Astrocyte of the hippocampus (primary cell): ENCODE results near the gene BICD1.
"Not testable (repeated sequence)": the region's sequence is repeated elsewhere in the genome, so short reads cannot be mapped to it uniquely, and the experiment has no call there.

Experiments used
- DNase-seq: peaks from one replicate; pipeline ENCODE4 v3.0.0; 2011; ENCODE audit warnings: low read depth, low spot score

Gene BICD1

GRCh38 chr12:32145096-32145495 lies 38.4 kb downstream of the BICD1 start:
- no peak for DNase-seq

- DNase-seq, result no peak
These were observed 39.6 kb downstream of the BICD1 start for GRCh38 chr12:32146074-32146873.

- peak; percentile 88 for DNase-seq
These were observed 41.7 kb downstream of the BICD1 start for GRCh38 chr12:32148372-32148771.

GRCh38 chr12:32149489-32149888 lies 42.8 kb downstream of the BICD1 start:
- no peak for DNase-seq

- no peak for DNase-seq
These were observed 44.4 kb downstream of the BICD1 start for GRCh38 chr12:32151086-32151485.

GRCh38 chr12:32151552-32151951 lies 44.9 kb downstream of the BICD1 start:
- no peak for DNase-seq

- DNase-seq, result no peak
These were observed 48.4 kb downstream of the BICD1 start for GRCh38 chr12:32155041-32155440.

- no peak for DNase-seq
These were observed 49.4 kb downstream of the BICD1 start for GRCh38 chr12:32155961-32156529.

- no peak for DNase-seq
These were observed 51.9 kb downstream of the BICD1 start for GRCh38 chr12:32158525-32158924.

GRCh38 chr12:32159381-32159780 lies 52.7 kb downstream of the BICD1 start:
- DNase-seq, result no peak

- DNase-seq, result peak; percentile 90
These were observed 53.3 kb downstream of the BICD1 start for GRCh38 chr12:32159925-32160324.

- no peak for DNase-seq
These were observed 54.4 kb downstream of the BICD1 start for GRCh38 chr12:32161058-32161457.

- DNase-seq, result no peak
These were observed 56.9 kb downstream of the BICD1 start for GRCh38 chr12:32163596-32163995.

- DNase-seq, result no peak
These were observed 59.9 kb downstream of the BICD1 start for GRCh38 chr12:32166510-32166909.

GRCh38 chr12:32170437-32170998 lies 63.9 kb downstream of the BICD1 start:
- no peak for DNase-seq

GRCh38 chr12:32171211-32171610 lies 64.6 kb downstream of the BICD1 start:
- no peak for DNase-seq

GRCh38 chr12:32176606-32177005 lies 70.0 kb downstream of the BICD1 start:
- no peak for DNase-seq

- DNase-seq, result no peak
These were observed 71.8 kb downstream of the BICD1 start for GRCh38 chr12:32178341-32179010.

GRCh38 chr12:32179011-32179395 lies 72.4 kb downstream of the BICD1 start:
- DNase-seq, result no peak

- DNase-seq, result no peak
These were observed 75.0 kb downstream of the BICD1 start for GRCh38 chr12:32181498-32182175.

GRCh38 chr12:32183650-32184049 lies 77.0 kb downstream of the BICD1 start:
- DNase-seq, result peak; percentile 13

GRCh38 chr12:32187127-32187526 lies 80.5 kb downstream of the BICD1 start:
- DNase-seq, result not testable (repeated sequence)
